Measurements from ENCODE around the gene RAD23B. TPM values are rescaled to one million over a fixed set of nuclear protein-coding genes. Genes with fewer than 3 reads are reported as not detected.

The RAD23B gene
- polyA plus RNA-seq, 3 donors: 21.6 to 50.0 (median 24.7) TPM

DNA sequence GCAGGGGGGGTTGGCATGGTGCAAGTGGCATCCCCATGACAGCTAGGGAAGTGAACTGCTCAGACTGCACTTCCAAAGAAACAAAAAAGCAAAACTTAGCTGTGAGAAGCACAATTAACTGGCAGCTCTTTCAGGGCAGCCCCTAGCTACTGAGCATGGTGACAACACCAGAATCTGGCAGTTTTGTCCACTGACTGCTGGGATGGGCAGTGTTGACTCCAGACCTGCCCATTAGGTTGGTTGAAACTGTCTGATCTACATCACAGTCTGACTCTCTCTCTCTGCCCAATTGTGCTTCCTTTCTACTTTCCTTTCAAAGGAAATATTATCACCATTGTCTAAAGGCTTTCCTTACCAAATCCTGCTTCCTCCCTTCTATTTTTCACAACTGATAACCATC lies 12.5 kb upstream of the RAD23B start:
- Histone ChIP-seq H2AFZ (ENCODE audit: insufficient read depth, low read depth, low read length, poor library complexity, severe bottlenecking) (no peak overlapping the region), H3K9ac (ENCODE audit: insufficient read depth, low read length, poor library complexity, severe bottlenecking) (no peak overlapping the region)
- no peak overlapping the region for H3K4me3 Mint-ChIP-seq

DNA sequence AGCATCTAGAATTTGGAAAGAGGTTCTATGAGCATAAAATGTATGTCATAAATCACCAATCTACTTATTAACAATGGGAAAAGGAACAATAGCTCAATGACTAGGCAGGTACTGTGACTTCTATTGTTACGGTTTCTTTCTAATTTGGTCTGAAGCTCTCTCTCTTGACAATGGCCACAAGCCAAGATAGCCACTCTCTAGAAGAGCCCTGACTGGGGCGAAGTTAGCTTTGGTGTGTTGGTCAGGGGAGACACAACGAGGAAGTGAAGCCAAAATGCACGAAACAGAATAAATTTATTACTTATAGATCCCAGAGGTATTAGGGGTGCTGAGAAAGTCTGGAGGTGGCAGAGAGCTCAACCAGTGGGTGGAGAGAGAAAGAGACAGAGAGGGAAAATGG lies 9.4 kb upstream of the RAD23B start:
- peaks cover 7 to 17% of the 10 kb centered on the region in 2 donors for H3K27me3 ChIP-seq (ENCODE audit: control insufficient read depth in 2 of 2, insufficient read depth in 2 of 2, low read length in 2 of 2)
- peaks cover 2% of the 10 kb centered on the region for H3K4me1 Mint-ChIP-seq
- H3K27me3 Mint-ChIP-seq (ENCODE audit: low read depth in 3 of 3): peaks cover 8 to 26% (median 23%) of the 10 kb centered on the region in 3 donors
- no peaks in the 10 kb centered on the region for H3K36me3 Mint-ChIP-seq
- H3K4me1 ChIP-seq (ENCODE audit: control insufficient read depth in 1 of 2, insufficient read depth in 2 of 2, low read length in 2 of 2): no peaks in the 10 kb centered on the region
- no peak overlapping the region for H2AFZ ChIP-seq (ENCODE audit: insufficient read depth, low read depth, low read length, poor library complexity, severe bottlenecking)
- H3K9me3 ChIP-seq (replicated peaks in 1 of 2; ENCODE audit: control insufficient read depth in 1 of 2, insufficient read depth in 1 of 2, low read length in 2 of 2): no peaks in the 10 kb centered on the region
- intact Hi-C loops (cut with micrococcal nuclease): no loop called here
- no peaks in the 10 kb centered on the region for H3K36me3 ChIP-seq (replicated peaks in 1 of 2; ENCODE audit: control insufficient read depth in 1 of 2, insufficient read depth in 2 of 2, low read length in 2 of 2)
- DNase-seq: no peak
- TF ChIP-seq, protein P1, sequence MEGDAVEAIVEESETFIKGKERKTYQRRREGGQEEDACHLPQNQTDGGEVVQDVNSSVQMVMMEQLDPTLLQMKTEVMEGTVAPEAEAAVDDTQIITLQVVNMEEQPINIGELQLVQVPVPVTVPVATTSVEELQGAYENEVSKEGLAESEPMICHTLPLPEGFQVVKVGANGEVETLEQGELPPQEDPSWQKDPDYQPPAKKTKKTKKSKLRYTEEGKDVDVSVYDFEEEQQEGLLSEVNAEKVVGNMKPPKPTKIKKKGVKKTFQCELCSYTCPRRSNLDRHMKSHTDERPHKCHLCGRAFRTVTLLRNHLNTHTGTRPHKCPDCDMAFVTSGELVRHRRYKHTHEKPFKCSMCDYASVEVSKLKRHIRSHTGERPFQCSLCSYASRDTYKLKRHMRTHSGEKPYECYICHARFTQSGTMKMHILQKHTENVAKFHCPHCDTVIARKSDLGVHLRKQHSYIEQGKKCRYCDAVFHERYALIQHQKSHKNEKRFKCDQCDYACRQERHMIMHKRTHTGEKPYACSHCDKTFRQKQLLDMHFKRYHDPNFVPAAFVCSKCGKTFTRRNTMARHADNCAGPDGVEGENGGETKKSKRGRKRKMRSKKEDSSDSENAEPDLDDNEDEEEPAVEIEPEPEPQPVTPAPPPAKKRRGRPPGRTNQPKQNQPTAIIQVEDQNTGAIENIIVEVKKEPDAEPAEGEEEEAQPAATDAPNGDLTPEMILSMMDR (IDR thresholded peaks at IDR 0.05): no peak
- no peak overlapping the region for H3K27ac ChIP-seq (ENCODE audit: low read depth in 1 of 2, low read length in 2 of 2)
- H3K4me3 ChIP-seq (replicated peaks in 1 of 3; ENCODE audit: low read depth in 2 of 3, low read length in 3 of 3): no peak overlapping the region
- no peaks in the 10 kb centered on the region for H4K20me1 ChIP-seq (ENCODE audit: insufficient read depth, low read length)
- WGBS (ENCODE audit: insufficient coverage): no CpG with 5 or more reads among the region's 4 CpGs
- H3K4me2 ChIP-seq (replicated peaks; ENCODE audit: extremely low read depth, low read length, poor library complexity, severe bottlenecking): no peak overlapping the region
- peak overlapping the region in 1 of 2 donors; percentile 2 for H3K4me3 Mint-ChIP-seq
- H3K9me3 Mint-ChIP-seq: peaks cover 0 to 2% (median 0%) of the 10 kb centered on the region in 7 donors
- H3K9ac ChIP-seq (ENCODE audit: insufficient read depth, low read length, poor library complexity, severe bottlenecking): no peak overlapping the region
- no peak overlapping the region for H3K27ac Mint-ChIP-seq
- no peaks in the 10 kb centered on the region for H3K79me2 ChIP-seq (ENCODE audit: insufficient read depth, low read length)

More for the DNA sequence above, 12.5 kb upstream of the RAD23B start:
- DNase-seq: no peak
- H3K4me1 Mint-ChIP-seq: peaks cover 2% of the 10 kb centered on the region
- H3K4me1 ChIP-seq (ENCODE audit: control insufficient read depth in 1 of 2, insufficient read depth in 2 of 2, low read length in 2 of 2): no peaks in the 10 kb centered on the region
- H3K79me2 ChIP-seq (ENCODE audit: insufficient read depth, low read length): no peaks in the 10 kb centered on the region
- H3K4me2 ChIP-seq (replicated peaks; ENCODE audit: extremely low read depth, low read length, poor library complexity, severe bottlenecking): no peak overlapping the region
- no peaks in the 10 kb centered on the region for H3K9me3 ChIP-seq (replicated peaks in 1 of 2; ENCODE audit: control insufficient read depth in 1 of 2, insufficient read depth in 1 of 2, low read length in 2 of 2)
- H3K27ac Mint-ChIP-seq: no peak overlapping the region
- H3K27me3 ChIP-seq (ENCODE audit: control insufficient read depth in 2 of 2, insufficient read depth in 2 of 2, low read length in 2 of 2): peaks cover 6 to 13% of the 10 kb centered on the region in 2 donors
- TF ChIP-seq, protein P1 (IDR thresholded peaks at IDR 0.05): no peak
- H3K9me3 Mint-ChIP-seq: peaks cover 0 to 8% (median 0%) of the 10 kb centered on the region in 7 donors
- H3K36me3 ChIP-seq (replicated peaks in 1 of 2; ENCODE audit: control insufficient read depth in 1 of 2, insufficient read depth in 2 of 2, low read length in 2 of 2): no peaks in the 10 kb centered on the region
- no peak overlapping the region for H3K27ac ChIP-seq (ENCODE audit: low read depth in 1 of 2, low read length in 2 of 2)
- no peaks in the 10 kb centered on the region for H4K20me1 ChIP-seq (ENCODE audit: insufficient read depth, low read length)
- no peaks in the 10 kb centered on the region for H3K36me3 Mint-ChIP-seq
- no peak overlapping the region for H3K4me3 ChIP-seq (replicated peaks in 1 of 3; ENCODE audit: low read depth in 2 of 3, low read length in 3 of 3)
- intact Hi-C loops (cut with micrococcal nuclease): no loop called here
- H3K27me3 Mint-ChIP-seq (ENCODE audit: low read depth in 3 of 3): peaks cover 8 to 15% (median 14%) of the 10 kb centered on the region in 3 donors

Data from CD14-positive monocyte (primary cell).